NT2/D1 (cell line): ENCODE results near the gene SNRPE.

ENCODE experiments used
- SUZ12 ChIP-seq: IDR thresholded peaks from 2 replicates; pipeline ENCODE4 v1.6.1; 2011; ENCODE audit not compliant: insufficient read length, insufficient read depth; ENCODE audit errors: extremely low read depth
- YY1 ChIP-seq: IDR thresholded peaks from 2 replicates; pipeline ENCODE4 v1.6.1; 2011; ENCODE audit not compliant: insufficient read length, insufficient read depth
- ZNF274 ChIP-seq: IDR thresholded peaks from 2 replicates; pipeline ENCODE4 v1.6.1; 2011; ENCODE audit warnings: mild to moderate bottlenecking, low read depth, low read length

GRCh38 chr1:203858975-203859374 is 2.4 kb upstream of the SNRPE start:
- TF ChIP-seq YY1 (no peak), ZNF274 (no peak), SUZ12 (no peak)
